GM12873 (cell line): ENCODE results near the gene PCCA.

ENCODE experiments used
- TF ChIP-seq, protein P1 (sequence below): IDR thresholded peaks from 2 replicates; pipeline ENCODE4 v1.5.1; 2012; ENCODE audit warnings: low read depth, mild to moderate bottlenecking, moderate library complexity, low read length, control low read depth; ENCODE audit not compliant: insufficient read depth; ENCODE audit errors: missing control alignments

The PCCA gene

DNA sequence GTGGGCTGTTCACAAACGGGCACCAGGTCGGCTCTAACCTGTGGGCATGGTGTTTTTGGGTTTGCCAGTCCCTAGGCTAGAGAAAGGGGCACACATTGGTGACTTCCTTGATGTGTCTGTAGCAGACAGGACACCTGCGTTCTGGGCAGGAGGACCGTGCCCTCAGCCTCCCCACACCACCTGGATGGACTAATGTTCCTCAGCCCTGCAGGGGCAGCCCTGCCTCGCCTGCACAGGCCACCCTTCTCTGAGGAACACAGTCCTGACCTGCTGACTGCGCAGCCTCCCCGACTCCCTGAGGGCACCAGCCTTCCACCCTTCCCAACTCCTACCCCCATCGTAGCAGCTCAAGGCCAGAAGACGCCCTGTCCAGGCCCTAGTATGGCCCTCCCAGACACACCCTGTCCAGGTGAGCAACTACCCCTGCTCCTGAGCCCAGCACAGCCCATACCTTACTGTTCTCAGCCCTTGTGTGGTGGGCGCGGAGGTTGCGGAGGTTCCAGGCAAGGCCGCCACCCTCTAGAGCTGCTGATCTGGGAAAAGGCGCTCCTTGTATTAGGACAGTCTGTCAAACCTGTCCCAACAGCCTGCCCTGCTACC, 444.0 kb downstream of the PCCA start:
- TF ChIP-seq, protein P1, sequence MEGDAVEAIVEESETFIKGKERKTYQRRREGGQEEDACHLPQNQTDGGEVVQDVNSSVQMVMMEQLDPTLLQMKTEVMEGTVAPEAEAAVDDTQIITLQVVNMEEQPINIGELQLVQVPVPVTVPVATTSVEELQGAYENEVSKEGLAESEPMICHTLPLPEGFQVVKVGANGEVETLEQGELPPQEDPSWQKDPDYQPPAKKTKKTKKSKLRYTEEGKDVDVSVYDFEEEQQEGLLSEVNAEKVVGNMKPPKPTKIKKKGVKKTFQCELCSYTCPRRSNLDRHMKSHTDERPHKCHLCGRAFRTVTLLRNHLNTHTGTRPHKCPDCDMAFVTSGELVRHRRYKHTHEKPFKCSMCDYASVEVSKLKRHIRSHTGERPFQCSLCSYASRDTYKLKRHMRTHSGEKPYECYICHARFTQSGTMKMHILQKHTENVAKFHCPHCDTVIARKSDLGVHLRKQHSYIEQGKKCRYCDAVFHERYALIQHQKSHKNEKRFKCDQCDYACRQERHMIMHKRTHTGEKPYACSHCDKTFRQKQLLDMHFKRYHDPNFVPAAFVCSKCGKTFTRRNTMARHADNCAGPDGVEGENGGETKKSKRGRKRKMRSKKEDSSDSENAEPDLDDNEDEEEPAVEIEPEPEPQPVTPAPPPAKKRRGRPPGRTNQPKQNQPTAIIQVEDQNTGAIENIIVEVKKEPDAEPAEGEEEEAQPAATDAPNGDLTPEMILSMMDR = no peak

- TF ChIP-seq, protein P1 = no peak
These were observed 444.7 kb downstream of the PCCA start for GRCh38 chr13:100533588-100534041.

- TF ChIP-seq, protein P1 = no peak
These were observed 445.4 kb downstream of the PCCA start for GRCh38 chr13:100534147-100534843.

GRCh38 chr13:100534911-100535310, 446.0 kb downstream of the PCCA start:
- TF ChIP-seq, protein P1 = no peak

- TF ChIP-seq, protein P1 = no peak
These were observed 446.7 kb downstream of the PCCA start for GRCh38 chr13:100535426-100536135.

DNA sequence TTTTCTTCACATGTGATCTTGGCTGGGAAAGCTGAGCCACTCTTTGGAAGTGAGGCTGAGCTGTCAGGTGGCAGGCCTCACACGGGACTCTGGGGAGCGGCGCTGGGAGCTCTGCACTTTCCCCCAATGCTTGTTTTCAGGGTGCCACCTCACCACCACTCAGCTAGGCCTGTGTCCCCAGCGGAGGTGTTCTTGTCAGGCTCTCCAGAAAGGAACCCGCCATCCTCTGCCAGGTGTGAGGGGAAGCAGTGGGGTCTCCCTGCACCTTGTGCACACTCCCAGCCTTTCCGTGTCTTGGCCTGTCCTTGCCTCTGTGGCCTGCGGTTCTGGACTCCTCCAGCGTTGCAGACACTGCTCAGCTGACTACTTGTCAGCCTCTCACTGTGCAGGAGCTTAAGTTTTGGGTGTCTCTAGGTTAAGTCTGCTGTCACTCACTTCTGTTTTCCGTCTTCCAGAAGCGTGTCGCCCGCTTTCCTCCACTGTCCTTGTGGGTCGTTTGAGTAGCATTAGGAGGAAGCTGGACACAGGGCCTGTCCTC, 447.8 kb downstream of the PCCA start:
- TF ChIP-seq, protein P1 = no peak

- TF ChIP-seq, protein P1 = no peak
These were observed 448.6 kb downstream of the PCCA start for GRCh38 chr13:100537486-100537885.
